H1 (cell line): ENCODE data around the gene FLT1. TPM values are rescaled to one million over a fixed set of nuclear protein-coding genes. Genes with fewer than 3 reads are reported as not detected.

Experiments used
- CTCF ChIA-PET: fragments of 300-600 bp; sonication (Branson Sonifier 250); formaldehyde crosslinking; loops from one replicate; lab custom pipeline; 2021; ENCODE audit not compliant: partially characterized antibody; lab: Charles Lee
- POLR2A ChIA-PET: fragments of 300-600 bp; sonication (Branson Sonifier 250); formaldehyde crosslinking; loops from one replicate; lab custom pipeline; 2021; ENCODE audit warnings: inconsistent platforms; ENCODE audit not compliant: partially characterized antibody; lab: Charles Lee
- DNase-seq, 2 experiments: peaks; one replicate each; pipeline versions ENCODE4 v3.0.0 to v3.0.0-alpha.2; 2010 to 2022; ENCODE audit warnings: low spot score in 2 of 2, low read depth in 1 of 2, mixed read lengths in 1 of 2
- FAIRE-seq: peaks from 2 replicates; lab custom pipeline; 2011; peaks lifted over from hg19 to GRCh38; lab: Jason Lieb, UNC
- H2AFZ ChIP-seq: 2 replicates; pipeline ENCODE4 v1.8.1; 2012; ENCODE audit warnings: low read length, inconsistent platforms
- H2AK5ac ChIP-seq: 2 replicates; pipeline ENCODE4 v1.6.1; 2013; ENCODE audit warnings: low read depth, low read length
- H2BK120ac ChIP-seq: replicated peaks from 2 replicates; pipeline ENCODE3; 2013; ENCODE audit warnings: low read depth, low read length, inconsistent platforms
- H2BK12ac ChIP-seq: 2 replicates; pipeline ENCODE4 v1.6.1; 2013; ENCODE audit warnings: low read depth, low read length
- H2BK15ac ChIP-seq: 2 replicates; pipeline ENCODE4 v1.6.1; 2013; ENCODE audit warnings: low read length
- H2BK20ac ChIP-seq: 2 replicates; pipeline ENCODE4 v1.6.1; 2013; ENCODE audit warnings: low read length
- H2BK5ac ChIP-seq: 2 replicates; pipeline ENCODE4 v1.6.1; 2013; ENCODE audit warnings: low read depth, low read length
- H3K14ac ChIP-seq: 2 replicates; pipeline ENCODE4 v1.6.1; 2013; ENCODE audit warnings: inconsistent platforms; ENCODE audit not compliant: insufficient read length
- H3K18ac ChIP-seq: 2 replicates; pipeline ENCODE4 v1.6.1; 2013; ENCODE audit warnings: low read length; ENCODE audit errors: extremely low read depth
- H3K23ac ChIP-seq: 2 replicates; pipeline ENCODE4 v1.6.1; 2013; ENCODE audit warnings: inconsistent platforms; ENCODE audit not compliant: insufficient read length
- H3K23me2 ChIP-seq: 2 replicates; pipeline ENCODE4 v1.6.1; 2013; ENCODE audit warnings: low read depth, low read length
- H3K27ac ChIP-seq: 2 replicates; pipeline ENCODE4 v1.6.1; 2011; ENCODE audit warnings: low read depth, low read length, inconsistent platforms
- H3K27me3 ChIP-seq, 4 experiments: replicated peaks in 1 of 4; 1 replicate in 1 of 4; 2 replicates in 3 of 4; pipeline versions ENCODE4 v1.6.1 to v1.8.1; 2011 to 2013; ENCODE audit warnings: low read length in 3 of 4, mild to moderate bottlenecking in 3 of 4, inconsistent platforms in 2 of 4, mixed read lengths in 2 of 4, moderate library complexity in 1 of 4; ENCODE audit not compliant: control insufficient read depth in 3 of 4, insufficient read depth in 3 of 4; ENCODE audit errors: extremely low read depth in 1 of 4
- H3K36me3 ChIP-seq, 4 experiments: 2 replicates each; pipeline versions ENCODE4 v1.6.1 to v1.8.1; 2011 to 2013; ENCODE audit warnings: mild to moderate bottlenecking in 4 of 4, low read length in 3 of 4, moderate library complexity in 2 of 4, control low read depth in 1 of 4, inconsistent platforms in 1 of 4; ENCODE audit not compliant: insufficient read depth in 4 of 4, control insufficient read depth in 2 of 4
- H3K4ac ChIP-seq: replicated peaks from 2 replicates; pipeline ENCODE3; 2013; ENCODE audit warnings: low read length, low read depth, mixed read lengths, inconsistent platforms; ENCODE audit not compliant: insufficient read length
- H3K4me1 ChIP-seq, 4 experiments: replicated peaks in 1 of 4; 1 replicate in 1 of 4; 2 replicates in 3 of 4; pipeline versions ENCODE4 v1.6.1 to v1.8.1; 2011 to 2013; ENCODE audit warnings: low read length in 3 of 4, inconsistent platforms in 2 of 4, mixed read lengths in 1 of 4; ENCODE audit not compliant: insufficient read depth in 4 of 4, control insufficient read depth in 3 of 4
- H3K4me2 ChIP-seq, 2 experiments: 2 replicates each; pipeline versions ENCODE4 v1.6.1 to v1.8.1; 2011 to 2013; ENCODE audit warnings: low read depth in 2 of 2, low read length in 2 of 2, control low read depth in 1 of 2, inconsistent platforms in 1 of 2, mild to moderate bottlenecking in 1 of 2; ENCODE audit not compliant: insufficient read depth in 1 of 2
- H3K4me3 ChIP-seq, 4 experiments: fragments of 200-600, 300-600 bp in 1 of 4; sonication (generic), shearing (Covaris generic), sonication (Bioruptor Twin) in 1 of 4; 2 replicates each; pipeline versions ENCODE4 v1.5.1 to v1.8.1; 2011 to 2016; ENCODE audit warnings: low read length in 4 of 4, low read depth in 3 of 4, control low read depth in 2 of 4, inconsistent platforms in 2 of 4, mild to moderate bottlenecking in 2 of 4, mixed read lengths in 1 of 4, moderate library complexity in 1 of 4; ENCODE audit not compliant: insufficient read depth in 2 of 4; ENCODE audit errors: extremely low read depth in 1 of 4
- H3K56ac ChIP-seq: replicated peaks from 2 replicates; pipeline ENCODE3; 2013; ENCODE audit warnings: low read depth, mild to moderate bottlenecking, mixed read lengths, low read length, inconsistent platforms; ENCODE audit not compliant: insufficient read length
- H3K79me1 ChIP-seq: 2 replicates; pipeline ENCODE4 v1.6.1; 2013; ENCODE audit warnings: low read depth, low read length, control low read depth
- H3K79me2 ChIP-seq, 2 experiments: 2 replicates each; pipeline versions ENCODE4 v1.6.1 to v1.8.1; 2012 to 2013; ENCODE audit warnings: low read length in 2 of 2, mild to moderate bottlenecking in 2 of 2, inconsistent platforms in 1 of 2; ENCODE audit not compliant: insufficient read depth in 2 of 2, control insufficient read depth in 1 of 2
- H3K9ac ChIP-seq, 4 experiments: replicated peaks in 1 of 4; 1 replicate in 1 of 4; 2 replicates in 3 of 4; pipeline versions ENCODE4 v1.6.1 to v1.8.1; 2011 to 2013; ENCODE audit warnings: low read depth in 3 of 4, low read length in 3 of 4, control low read depth in 2 of 4, mild to moderate bottlenecking in 2 of 4, moderate library complexity in 2 of 4, inconsistent platforms in 1 of 4; ENCODE audit errors: extremely low read depth in 1 of 4
- H3K9me3 ChIP-seq, 2 experiments: 2 replicates each; pipeline versions ENCODE4 v1.6.1 to v1.8.1; 2012 to 2013; ENCODE audit warnings: mild to moderate bottlenecking in 2 of 2, moderate library complexity in 2 of 2, control low read depth in 1 of 2, inconsistent platforms in 1 of 2, low read depth in 1 of 2, low read length in 1 of 2, mixed read lengths in 1 of 2; ENCODE audit not compliant: insufficient read depth in 2 of 2
- H4K20me1 ChIP-seq, 2 experiments: replicated peaks in 1 of 2; 2 replicates each; pipeline versions ENCODE3 to v1.8.1; 2011 to 2013; ENCODE audit warnings: inconsistent platforms in 2 of 2, low read length in 2 of 2, mild to moderate bottlenecking in 1 of 2; ENCODE audit not compliant: insufficient read depth in 2 of 2, control insufficient read depth in 1 of 2
- H4K5ac ChIP-seq: 2 replicates; pipeline ENCODE4 v1.6.1; 2013; ENCODE audit warnings: low read length, low read depth, mixed read lengths, inconsistent platforms; ENCODE audit not compliant: insufficient read length
- H4K8ac ChIP-seq: 2 replicates; pipeline ENCODE4 v1.8.0; 2013; ENCODE audit warnings: mild to moderate bottlenecking, moderate library complexity, low read length, inconsistent platforms; ENCODE audit not compliant: insufficient read depth; ENCODE audit errors: extremely low read depth
- H4K91ac ChIP-seq: replicated peaks from 2 replicates; pipeline ENCODE3; 2013; ENCODE audit warnings: low read length, mixed read lengths, inconsistent platforms; ENCODE audit not compliant: insufficient read length
- BACH1 ChIP-seq: IDR thresholded peaks from 2 replicates; pipeline ENCODE4 v1.6.1; 2012; ENCODE audit warnings: low read length, improper control_type of control experiment
- CTCF ChIP-seq, 3 experiments: IDR thresholded peaks; 1 replicate in 2 of 3; 2 replicates in 1 of 3; pipeline versions ENCODE4 v1.5.1 to v1.6.1; 2011; ENCODE audit warnings: low read length in 3 of 3, mild to moderate bottlenecking in 3 of 3, inconsistent platforms in 2 of 3, low read depth in 1 of 3, moderate library complexity in 1 of 3; ENCODE audit not compliant: insufficient read depth in 1 of 3; ENCODE audit errors: control extremely low read depth in 1 of 3
- GABPA ChIP-seq: IDR thresholded peaks from 2 replicates; pipeline ENCODE4 v1.6.1; 2011; ENCODE audit warnings: mild to moderate bottlenecking, low read length, moderate library complexity, borderline replicate concordance; ENCODE audit not compliant: insufficient read depth
- JUND ChIP-seq: IDR thresholded peaks from 2 replicates; pipeline ENCODE4 v1.6.1; 2011; ENCODE audit warnings: mild to moderate bottlenecking, improper control_type of control experiment, low read length
- KDM1A ChIP-seq: fragments of 200-600, 300-600 bp; sonication (generic); IDR thresholded peaks from 2 replicates; pipeline ENCODE4 v1.7.1; 2016; ENCODE audit warnings: mild to moderate bottlenecking, low read length, borderline replicate concordance
- KDM5A ChIP-seq: fragments of 200-600 bp; IDR thresholded peaks from 2 replicates; pipeline ENCODE4 v1.7.1; 2012; ENCODE audit warnings: mild to moderate bottlenecking, low read length, inconsistent platforms, mixed read lengths
- NRF1 ChIP-seq: IDR thresholded peaks from 2 replicates; pipeline ENCODE4 v1.6.1; 2011; ENCODE audit warnings: mild to moderate bottlenecking, low read depth, low read length, improper control_type of control experiment
- PHF8 ChIP-seq: fragments of 200-600 bp; sonication (generic); conservative IDR thresholded peaks from 2 replicates; pipeline ENCODE4 v1.7.1; 2012; ENCODE audit warnings: low read depth, mild to moderate bottlenecking, inconsistent platforms, low read length, moderate library complexity
- POLR2A ChIP-seq, 2 experiments: IDR thresholded peaks; 1 replicate in 1 of 2; 2 replicates in 1 of 2; pipeline ENCODE4 v1.6.1; 2011; ENCODE audit warnings: low read depth in 2 of 2, low read length in 2 of 2, mild to moderate bottlenecking in 2 of 2; ENCODE audit errors: control extremely low read depth in 1 of 2
- USF2 ChIP-seq: IDR thresholded peaks from 2 replicates; pipeline ENCODE4 v1.6.1; 2011; ENCODE audit warnings: low read length, improper control_type of control experiment
- WGBS, 2 experiments: shearing (Covaris generic) in 1 of 2; methylation state at CpG; one replicate each; pipeline versions ENCODE4 v1.1.6 to v1.1.7; 2013 to 2015; ENCODE audit warnings: low lambda C conversion rate in 2 of 2, mixed read lengths in 2 of 2, inconsistent platforms in 1 of 2, low coverage in 1 of 2, missing lambda C conversion rate in 1 of 2; ENCODE audit not compliant: insufficient replicate concordance in 2 of 2, insufficient coverage in 1 of 2, insufficient read length in 1 of 2; ENCODE audit errors: extremely low coverage in 1 of 2, missing lambda C conversion rate in 1 of 2; 5-methylcytosine and 5-hydroxymethylcytosine counted together
- polyA plus RNA-seq, 7 experiments: library from polyadenylated mRNA; depleted of rRNA in 3 of 7; stranded (reverse) in 5 of 7; unstranded in 2 of 7; fragments of >200 nt in 5 of 7; fragments of 200-250 nt in 2 of 7; gene quantifications; 1 replicate in 5 of 7; 2 replicates in 1 of 7; 4 replicates in 1 of 7; pipeline versions ENCODE4 v1.2.1 to v1.2.3, GENCODE V29; 2011 to 2013; ENCODE audit warnings: missing spikeins in 2 of 7, mixed read lengths in 2 of 7
- total RNA-seq: library from RNA; stranded (reverse); fragmentation: NEBNext Ultra II Directional; extraction: Animal tissue kit (Norgen Biotek cat#: 25700); gene quantifications from 2 replicates; pipeline ENCODE4 v1.2.1, GENCODE V29; 2021

The FLT1 gene
- total and polyA plus RNA-seq, 2 of the 8 experiments (the other 6 are each of a cell fraction or from before 2014, with no cell fraction given), result 19.7 to 90.2 TPM

- H3K18ac ChIP-seq, result no peak overlapping the region
- no peak overlapping the region for H3K27ac ChIP-seq
- H2BK5ac ChIP-seq, result no peak overlapping the region
- no peak overlapping the region for H3K9ac ChIP-seq
- H3K79me2 ChIP-seq, result peaks cover 0 to 13% of the 10 kb centered on the region in 2 experiments; a peak in 1 of 4 replicates
- H3K56ac ChIP-seq, result no peak overlapping the region
- H3K4ac ChIP-seq, result no peak overlapping the region
- ChIA-PET POLR2A (interaction anchor here (1.4 kb wide), 1 partner anchor 8 kb away, joined by 3 read pairs; no protein-coding TSS in a partner anchor), CTCF (no interaction called here)
- peaks cover 6 to 48% (median 26%) of the 10 kb centered on the region in 4 experiments; a peak in 7 of 8 replicates for H3K36me3 ChIP-seq
- H2AFZ ChIP-seq, result no peak overlapping the region
- WGBS, 2 experiments, result 63% methylated on average over 4 of the region's 4 CpGs; no CpG with 5 or more reads in 1 of the 2 experiments
- H2BK15ac ChIP-seq, result no peak overlapping the region
- no peak overlapping the region for H3K14ac ChIP-seq
- FAIRE-seq, result no peak
- H3K27me3 ChIP-seq, result no peaks in the 10 kb centered on the region
- H2BK120ac ChIP-seq, result no peak overlapping the region
- no peak for DNase-seq
- H3K23me2 ChIP-seq, result no peaks in the 10 kb centered on the region
- peak overlapping the region; percentile 17; the same call in 1 of the 2 replicates for H2BK12ac ChIP-seq
- no peaks in the 10 kb centered on the region for H4K20me1 ChIP-seq
- no peak overlapping the region for H3K4me2 ChIP-seq
- H4K91ac ChIP-seq, result peak overlapping the region; percentile 36
- H4K8ac ChIP-seq, result no peak overlapping the region
- H2BK20ac ChIP-seq, result no peak overlapping the region
- H4K5ac ChIP-seq, result no peak overlapping the region
- H3K4me1 ChIP-seq, result peaks cover 12 to 37% (median 29%) of the 10 kb centered on the region in 4 experiments
- no peaks in the 10 kb centered on the region for H3K9me3 ChIP-seq
- H3K23ac ChIP-seq, result no peak overlapping the region
- H2AK5ac ChIP-seq, result no peak overlapping the region
- no peak overlapping the region for H3K4me3 ChIP-seq
- no peaks in the 10 kb centered on the region for H3K79me1 ChIP-seq
- TF ChIP-seq GABPA (no peak), USF2 (no peak), BACH1 (no peak), KDM5A (no peak), KDM1A (no peak), CTCF (IDR thresholded peaks at IDR 0.05; ENCODE audit: control extremely low read depth in 1 of 3, insufficient read depth in 1 of 3, low read depth in 1 of 3, low read length in 3 of 3) (no peak), PHF8 (no peak), POLR2A (IDR thresholded peaks at IDR 0.05; ENCODE audit: control extremely low read depth in 1 of 2, low read depth in 2 of 2, low read length in 2 of 2) (no peak), NRF1 (no peak), JUND (no peak)
These were observed 60.0 kb downstream of the FLT1 start for GRCh38 chr13:28434926-28435325.
